HG02763 (cell line): ENCODE measurements around the gene SOX6.

Source experiments
- ATAC-seq: cut with Tn5 transposase; IDR thresholded peaks from one replicate; pipeline ENCODE4 v1.9.1; 2021; ENCODE audit warnings: mild to moderate bottlenecking, moderate library complexity; ENCODE audit not compliant: unreplicated experiment

SOX6 gene

GRCh38 chr11:16321148-16321547 is 35.2 kb downstream of the SOX6 start:
- ATAC-seq, result no peak

- no peak for ATAC-seq
These were observed 38.0 kb downstream of the SOX6 start for GRCh38 chr11:16318320-16318719.

- ATAC-seq, result no peak
These were observed 38.6 kb downstream of the SOX6 start for GRCh38 chr11:16317712-16318111.

GRCh38 chr11:16313846-16314245 is 42.5 kb downstream of the SOX6 start:
- ATAC-seq, result no peak

GRCh38 chr11:16312233-16312765 is 44.0 kb downstream of the SOX6 start:
- ATAC-seq, result no peak

GRCh38 chr11:16311831-16312230 is 44.5 kb downstream of the SOX6 start:
- ATAC-seq, result no peak

GRCh38 chr11:16310943-16311342 is 45.4 kb downstream of the SOX6 start:
- ATAC-seq, result no peak

GRCh38 chr11:16309226-16309625 is 47.1 kb downstream of the SOX6 start:
- ATAC-seq, result no peak

- ATAC-seq, result no peak
These were observed 54.9 kb downstream of the SOX6 start for GRCh38 chr11:16301462-16301861.

- no peak for ATAC-seq
These were observed 56.2 kb downstream of the SOX6 start for GRCh38 chr11:16299884-16300782.

- ATAC-seq, result no peak
These were observed 57.0 kb downstream of the SOX6 start for GRCh38 chr11:16299390-16299789.

GRCh38 chr11:16297332-16297731 is 59.0 kb downstream of the SOX6 start:
- ATAC-seq, result no peak

GRCh38 chr11:16296273-16296672 is 60.1 kb downstream of the SOX6 start:
- ATAC-seq, result no peak

GRCh38 chr11:16295592-16295991 is 60.8 kb downstream of the SOX6 start:
- ATAC-seq, result no peak

- no peak for ATAC-seq
These were observed 63.1 kb downstream of the SOX6 start for GRCh38 chr11:16293204-16293681.

GRCh38 chr11:16292167-16292859 is 64.0 kb downstream of the SOX6 start:
- no peak for ATAC-seq

- ATAC-seq, result no peak
These were observed 64.6 kb downstream of the SOX6 start for GRCh38 chr11:16291729-16292128.

GRCh38 chr11:16289541-16289940 is 66.8 kb downstream of the SOX6 start:
- no peak for ATAC-seq

GRCh38 chr11:16287630-16288280 is 68.6 kb downstream of the SOX6 start:
- no peak for ATAC-seq

GRCh38 chr11:16286095-16286494 is 70.3 kb downstream of the SOX6 start:
- ATAC-seq, result no peak

GRCh38 chr11:16280256-16280682 is 76.1 kb downstream of the SOX6 start:
- ATAC-seq, result no peak
